ENCODE results near the gene ARVCF. TPM values are rescaled to one million over a fixed set of nuclear protein-coding genes. Genes with fewer than 3 reads are reported as not detected.

The ARVCF gene
- polyA plus RNA-seq, 1 experiment, result 5.6 TPM

GRCh38 chr22:19990188-19990587 is 26.4 kb downstream of the ARVCF start:
- DNase-seq (ENCODE audit: low read depth, low spot score), result no peak
- no peak for TF ChIP-seq CTCF (IDR thresholded peaks at IDR 0.05; ENCODE audit: low read depth, low read length)
- no peak overlapping the region for H3K4me3 ChIP-seq (ENCODE audit: low read depth, low read length)
- CTCF ChIA-PET, result interaction anchor here (0.6 kb wide), 1 partner anchor 24 kb away, joined by 3 read pairs; no protein-coding TSS in a partner anchor
- H3K27ac ChIP-seq (ENCODE audit: low read depth, low read length), result no peak overlapping the region
- no peaks in the 10 kb centered on the region for H3K27me3 ChIP-seq (ENCODE audit: control insufficient read depth, insufficient read depth, low read length)
- POLR2A ChIA-PET, result no interaction called here
- no peaks in the 10 kb centered on the region; the same call in 1 of the 2 replicates for H3K9me3 ChIP-seq (ENCODE audit: control insufficient read depth, insufficient read depth, low read length)

GRCh38 chr22:19989725-19990067 is 26.9 kb downstream of the ARVCF start:
- POLR2A ChIA-PET, result interaction anchor here (0.6 kb wide), 1 partner anchor 884 kb away, joined by 4 read pairs; no protein-coding TSS in a partner anchor
- no peaks in the 10 kb centered on the region for H3K27me3 ChIP-seq (ENCODE audit: control insufficient read depth, insufficient read depth, low read length)
- DNase-seq (ENCODE audit: low read depth, low spot score), result no peak
- no peaks in the 10 kb centered on the region; the same call in 1 of the 2 replicates for H3K9me3 ChIP-seq (ENCODE audit: control insufficient read depth, insufficient read depth, low read length)
- no peak for TF ChIP-seq CTCF (IDR thresholded peaks at IDR 0.05; ENCODE audit: low read depth, low read length)
- H3K27ac ChIP-seq (ENCODE audit: low read depth, low read length), result no peak overlapping the region
- CTCF ChIA-PET, result interaction anchor here (0.6 kb wide), 1 partner anchor 23 kb away, joined by 3 read pairs; no protein-coding TSS in a partner anchor
- H3K4me3 ChIP-seq (ENCODE audit: low read depth, low read length), result no peak overlapping the region

GRCh38 chr22:19988965-19989724 is 27.5 kb downstream of the ARVCF start:
- Histone ChIP-seq H3K27ac (ENCODE audit: low read depth, low read length) (no peak overlapping the region), H3K9me3 (ENCODE audit: control insufficient read depth, insufficient read depth, low read length) (no peaks in the 10 kb centered on the region; the same call in 1 of the 2 replicates), H3K27me3 (ENCODE audit: control insufficient read depth, insufficient read depth, low read length) (no peaks in the 10 kb centered on the region), H3K4me3 (ENCODE audit: low read depth, low read length) (no peak overlapping the region)
- ChIA-PET POLR2A (interaction anchor here (0.6 kb wide), 1 partner anchor 885 kb away, joined by 4 read pairs; no protein-coding TSS in a partner anchor), CTCF (interaction anchor here (0.6 kb wide), 1 partner anchor 23 kb away, joined by 3 read pairs; no protein-coding TSS in a partner anchor)
- DNase-seq (ENCODE audit: low read depth, low spot score), result no peak
- no peak for TF ChIP-seq CTCF (IDR thresholded peaks at IDR 0.05; ENCODE audit: low read depth, low read length)

- H3K9me3 ChIP-seq (ENCODE audit: control insufficient read depth, insufficient read depth, low read length), result no peaks in the 10 kb centered on the region; the same call in 1 of the 2 replicates
- CTCF ChIA-PET, result no interaction called here
- H3K4me3 ChIP-seq (ENCODE audit: low read depth, low read length), result no peak overlapping the region
- no peak for DNase-seq (ENCODE audit: low read depth, low spot score)
- H3K27me3 ChIP-seq (ENCODE audit: control insufficient read depth, insufficient read depth, low read length), result no peaks in the 10 kb centered on the region
- TF ChIP-seq CTCF (IDR thresholded peaks at IDR 0.05; ENCODE audit: low read depth, low read length), result no peak
- POLR2A ChIA-PET, result no interaction called here
- H3K27ac ChIP-seq (ENCODE audit: low read depth, low read length), result no peak overlapping the region
These were observed 28.3 kb downstream of the ARVCF start for GRCh38 chr22:19988331-19988808.

Measured in AG04450 (cell line).